ENCODE measurements around the gene GABRD.

Gene GABRD

GRCh38 chr1:2033165-2033564 lies 14.0 kb downstream of the GABRD start:
- DNase-seq (ENCODE audit: low read depth in 1 of 2, low spot score in 1 of 2) = no peak

DNA sequence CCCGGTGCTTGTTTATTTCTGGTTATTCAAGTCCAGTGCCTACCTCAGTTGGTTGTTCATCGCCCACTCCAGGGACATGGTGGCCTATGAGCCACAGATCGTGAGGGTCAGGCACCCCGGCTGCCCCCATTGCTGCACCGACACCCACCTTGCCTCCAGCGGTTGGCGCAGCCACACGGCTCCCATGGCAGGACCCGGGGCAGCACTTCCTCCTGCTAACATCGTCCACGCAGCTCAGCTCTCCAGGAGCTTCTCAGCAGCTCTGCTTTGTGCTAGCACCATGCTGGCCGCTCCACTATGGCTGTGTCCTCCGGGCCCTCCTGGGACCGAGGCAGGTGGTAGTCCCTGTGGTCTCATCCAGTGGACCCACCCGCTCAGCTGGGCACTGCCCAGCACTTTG lies 17.1 kb downstream of the GABRD start:
- DNase-seq (ENCODE audit: low read depth in 1 of 2, low spot score in 1 of 2) = no peak

GRCh38 chr1:2037314-2037979 lies 18.3 kb downstream of the GABRD start:
- no peak for DNase-seq (ENCODE audit: low read depth in 1 of 2, low spot score in 1 of 2)

- no peak for DNase-seq (ENCODE audit: low read depth in 1 of 2, low spot score in 1 of 2)
Measured at GRCh38 chr1:2038229-2038628, 19.1 kb downstream of the GABRD start.

DNA sequence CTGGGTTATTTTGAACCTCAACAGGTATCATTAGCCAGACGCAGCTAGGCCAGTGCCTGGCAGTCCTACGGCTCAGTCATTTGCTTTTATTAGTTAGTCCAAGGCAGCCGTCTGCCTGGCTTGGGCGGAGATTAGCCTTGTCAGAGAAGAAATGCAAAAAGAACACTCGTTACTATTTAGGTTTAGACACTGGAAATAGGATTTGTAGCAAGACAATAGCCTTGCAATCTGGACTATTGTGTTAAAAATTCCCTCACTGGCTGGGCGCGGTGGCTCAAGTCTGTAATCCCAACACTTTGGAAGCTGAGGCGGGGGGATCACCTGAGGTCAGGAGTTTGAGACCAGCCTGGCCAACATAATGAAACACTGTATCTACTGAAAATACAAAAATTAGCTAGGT lies 20.1 kb downstream of the GABRD start:
- no peak for DNase-seq (ENCODE audit: low read depth in 1 of 2, low spot score in 1 of 2)

DNA sequence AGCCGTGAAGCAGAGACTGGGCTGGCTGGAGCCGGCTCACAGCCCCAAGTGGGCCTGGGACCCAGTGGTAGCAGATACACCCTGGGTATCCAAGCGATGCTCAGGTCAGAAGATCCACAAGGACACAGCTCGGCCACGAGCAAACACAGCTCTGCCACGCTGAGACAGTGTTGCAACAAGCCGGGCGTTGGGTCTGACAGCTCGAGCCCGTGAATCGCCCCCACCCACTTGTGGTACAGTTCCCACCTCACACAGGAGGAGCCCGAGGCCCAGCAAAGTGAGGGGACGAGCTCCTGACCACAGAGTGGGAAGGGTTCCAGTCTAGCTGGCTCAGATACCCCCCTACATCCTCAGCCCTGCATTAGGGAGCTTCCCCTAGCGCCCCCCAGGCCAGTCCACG lies 22.2 kb downstream of the GABRD start:
- no peak for DNase-seq (ENCODE audit: low read depth in 1 of 2, low spot score in 1 of 2)

DNA sequence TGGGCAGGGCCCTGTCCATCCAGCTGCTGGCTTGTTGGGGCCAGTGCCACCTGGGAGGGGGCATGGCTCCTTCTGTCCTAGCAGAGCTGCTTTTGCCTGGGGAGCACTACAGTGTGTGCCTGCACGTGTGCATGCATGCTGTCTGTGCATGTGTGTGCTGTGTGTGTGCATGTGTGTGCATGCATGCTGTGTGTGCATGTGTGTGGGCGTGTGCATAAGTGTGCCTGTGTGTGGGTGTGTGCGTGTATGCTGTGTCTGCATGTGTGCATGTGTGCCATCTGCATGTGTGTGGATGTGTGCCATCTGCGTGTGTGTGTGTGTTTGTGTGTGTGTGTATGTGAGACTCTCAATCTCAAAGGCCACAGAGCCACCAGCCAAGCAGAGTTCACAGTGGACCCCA lies 22.7 kb downstream of the GABRD start:
- no peak for DNase-seq (ENCODE audit: low read depth in 1 of 2, low spot score in 1 of 2)

DNA sequence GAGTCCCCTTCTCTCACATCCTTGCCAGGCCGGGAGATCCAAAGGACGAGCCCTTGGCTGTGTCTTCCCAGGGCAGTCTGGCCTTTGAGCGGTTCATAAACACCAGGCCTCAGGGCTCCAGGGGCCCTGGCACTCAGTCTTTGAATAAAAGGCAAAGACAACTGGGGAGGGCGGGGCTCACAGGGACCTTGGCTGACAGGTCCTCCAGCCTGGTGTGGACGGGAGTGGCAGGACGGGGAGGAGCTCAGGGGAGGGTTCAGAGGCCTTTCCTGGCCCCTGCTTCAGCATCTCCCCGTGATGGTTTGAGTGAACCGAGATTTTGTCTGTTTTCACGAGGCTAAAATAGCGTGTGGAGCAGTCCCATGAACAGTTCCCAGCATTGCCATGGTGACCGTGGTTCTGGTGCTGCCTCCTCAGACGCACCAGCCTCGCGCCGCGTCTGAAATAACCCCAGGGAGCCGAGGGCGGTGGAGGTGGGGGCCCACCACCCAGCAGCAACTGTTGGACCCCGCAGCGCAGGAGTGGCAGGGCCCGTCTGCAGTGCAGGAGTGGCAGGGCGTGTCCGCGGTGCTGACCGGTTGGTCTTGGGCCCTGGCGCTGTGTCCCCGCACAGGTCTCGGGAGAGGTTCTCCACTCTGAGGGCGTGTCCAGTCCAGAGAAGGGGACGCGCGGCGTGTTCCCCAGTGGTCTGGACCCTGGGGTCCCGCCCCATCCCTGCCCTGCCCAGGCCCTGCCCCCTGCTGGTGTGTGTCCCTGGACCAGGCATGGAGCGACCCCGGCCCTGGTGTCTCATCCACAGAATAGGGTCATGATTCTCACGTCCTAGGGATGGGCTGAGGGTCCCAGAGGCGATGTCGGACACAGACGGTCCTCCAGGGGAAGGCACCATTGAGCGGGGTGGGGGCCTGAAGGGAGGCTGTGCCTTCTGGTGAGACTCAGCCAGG lies 24.0 kb downstream of the GABRD start:
- no peak for DNase-seq (ENCODE audit: low read depth in 1 of 2, low spot score in 1 of 2)

GRCh38 chr1:2043886-2044285 lies 24.7 kb downstream of the GABRD start:
- DNase-seq (ENCODE audit: low read depth in 1 of 2, low spot score in 1 of 2) = no peak

GRCh38 chr1:2044510-2045319 lies 25.6 kb downstream of the GABRD start:
- DNase-seq (ENCODE audit: low read depth in 1 of 2, low spot score in 1 of 2) = peak; percentile 66 to 76

GRCh38 chr1:2045468-2046173 lies 26.5 kb downstream of the GABRD start:
- no peak for DNase-seq (ENCODE audit: low read depth in 1 of 2, low spot score in 1 of 2)

- DNase-seq (ENCODE audit: low read depth in 1 of 2, low spot score in 1 of 2) = no peak
Measured at GRCh38 chr1:2046174-2046917, 27.2 kb downstream of the GABRD start.

GRCh38 chr1:2046953-2047748 lies 28.0 kb downstream of the GABRD start:
- no peak for DNase-seq (ENCODE audit: low read depth in 1 of 2, low spot score in 1 of 2)

DNA sequence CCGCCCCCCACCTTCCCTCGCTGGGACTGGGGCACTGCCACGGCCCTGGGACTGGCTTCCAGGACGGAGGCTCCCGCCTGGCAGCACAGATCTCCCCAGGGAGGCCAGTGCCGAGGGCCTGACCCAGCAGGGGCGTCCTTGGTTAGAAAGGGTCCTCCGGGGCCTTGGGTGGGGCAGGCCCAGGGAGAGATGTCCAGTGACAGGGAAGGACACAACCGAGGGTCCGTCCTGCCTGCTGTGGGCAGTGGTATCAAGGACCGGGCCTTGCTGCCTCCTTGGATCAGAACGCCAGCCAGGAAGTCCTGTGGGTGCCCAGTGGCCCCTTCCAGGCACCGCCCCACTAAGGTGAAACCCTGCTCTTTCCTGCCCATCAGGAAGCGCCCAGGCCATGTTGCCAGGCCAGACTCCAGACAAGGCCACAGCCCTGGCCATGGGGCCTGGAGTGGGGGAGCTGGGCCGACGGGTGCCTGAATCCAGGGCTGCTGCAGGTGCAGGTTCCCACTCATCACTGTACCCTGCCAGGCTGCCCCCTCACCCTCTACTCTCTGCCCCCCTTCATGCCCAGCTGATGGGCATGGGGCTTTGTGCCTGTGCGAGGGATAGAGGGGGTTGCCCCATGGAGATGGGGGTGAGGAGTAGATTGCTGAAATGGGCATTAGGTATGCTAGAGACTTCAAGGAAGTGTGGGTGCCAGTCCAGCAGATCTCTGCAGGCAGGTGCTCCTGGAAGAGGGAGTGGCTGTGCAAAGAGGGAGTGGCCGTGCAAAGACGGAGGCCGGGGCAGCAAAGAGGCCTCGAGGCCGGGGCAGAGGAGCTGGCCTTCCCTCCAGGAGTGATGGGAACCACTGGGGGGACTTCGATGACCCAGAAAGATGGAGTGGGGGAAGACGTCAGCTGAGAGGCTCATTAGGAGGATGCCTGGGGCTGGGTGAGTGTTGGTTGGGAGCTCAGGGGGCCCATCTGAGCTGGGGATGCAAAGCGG lies 28.9 kb downstream of the GABRD start:
- no peak for DNase-seq (ENCODE audit: low read depth in 1 of 2, low spot score in 1 of 2)

- no peak for DNase-seq (ENCODE audit: low read depth in 1 of 2, low spot score in 1 of 2)
Measured at GRCh38 chr1:2049225-2049717, 30.1 kb downstream of the GABRD start.

GRCh38 chr1:2049718-2050431 lies 30.7 kb downstream of the GABRD start, which contains the start of gene PRKCZ:
Gene PRKCZ, plus strand, starts transcription at chr1:2050411. Its CDS starts 220 bp downstream, at chr1:2050631.
- DNase-seq (ENCODE audit: low read depth in 1 of 2, low spot score in 1 of 2) = peak; percentile 87

DNA sequence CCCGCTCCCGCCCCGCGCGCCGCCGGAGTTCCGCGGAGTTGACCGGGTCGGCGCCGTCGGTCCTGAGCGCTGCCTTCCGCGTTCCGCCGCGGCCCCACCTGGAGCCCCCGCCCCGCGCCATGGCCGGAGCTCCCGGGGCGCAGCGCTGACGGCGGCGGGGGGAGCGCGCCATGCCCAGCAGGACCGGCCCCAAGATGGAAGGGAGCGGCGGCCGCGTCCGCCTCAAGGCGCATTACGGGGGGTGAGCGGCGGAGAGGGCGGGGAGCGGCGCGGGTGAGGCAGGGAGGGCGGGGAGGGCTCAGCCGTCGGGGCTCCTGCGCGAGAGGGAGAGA lies 31.3 kb downstream of the GABRD start:
- DNase-seq (ENCODE audit: low read depth in 1 of 2, low spot score in 1 of 2) = no peak
